Rectal smooth muscle tissue (tissue), 1 donor: Measurements from ENCODE around the gene GAP43.
"Not testable (repeated sequence)": the region's sequence is repeated elsewhere in the genome, so short reads cannot be mapped to it uniquely, and the experiment has no call there.

Experiments used
- H3K27ac ChIP-seq: one replicate; pipeline ENCODE4 v1.7.0; 2013; ENCODE audit warnings: low read depth, low read length, inconsistent platforms
- H3K27me3 ChIP-seq: one replicate; pipeline ENCODE4 v1.7.0; 2013; ENCODE audit warnings: low read length; ENCODE audit not compliant: control insufficient read depth, insufficient read depth
- H3K36me3 ChIP-seq: one replicate; pipeline ENCODE4 v1.7.0; 2013; ENCODE audit warnings: low read length; ENCODE audit not compliant: control insufficient read depth, insufficient read depth
- H3K4me1 ChIP-seq: one replicate; pipeline ENCODE4 v1.7.0; 2013; ENCODE audit warnings: low read length; ENCODE audit not compliant: control insufficient read depth, insufficient read depth
- H3K4me3 ChIP-seq: one replicate; pipeline ENCODE4 v1.7.0; 2013; ENCODE audit warnings: low read length
- H3K9ac ChIP-seq: one replicate; pipeline ENCODE4 v1.7.0; 2013; ENCODE audit warnings: low read length

The GAP43 gene

GRCh38 chr3:115713284-115713683 is 90.0 kb downstream of the GAP43 start:
- H3K4me1 ChIP-seq: no peaks in the 10 kb centered on the region
- H3K4me3 ChIP-seq: no peak overlapping the region
- no peaks in the 10 kb centered on the region for H3K27me3 ChIP-seq
- H3K36me3 ChIP-seq: no peaks in the 10 kb centered on the region
- no peak overlapping the region for H3K9ac ChIP-seq
- no peak overlapping the region for H3K27ac ChIP-seq

GRCh38 chr3:115715241-115715745 is 92.0 kb downstream of the GAP43 start:
- H3K36me3 ChIP-seq: no peaks in the 10 kb centered on the region
- H3K27ac ChIP-seq: no peak overlapping the region
- no peaks in the 10 kb centered on the region for H3K4me1 ChIP-seq
- H3K27me3 ChIP-seq: no peaks in the 10 kb centered on the region
- no peak overlapping the region for H3K4me3 ChIP-seq
- no peak overlapping the region for H3K9ac ChIP-seq

- Histone ChIP-seq H3K36me3 (no peaks in the 10 kb centered on the region), H3K9ac (no peak overlapping the region), H3K27ac (no peak overlapping the region), H3K4me3 (no peak overlapping the region), H3K27me3 (no peaks in the 10 kb centered on the region), H3K4me1 (no peaks in the 10 kb centered on the region)
Observed at GRCh38 chr3:115720983-115721382, 97.7 kb downstream of the GAP43 start.

GRCh38 chr3:115725800-115726199 is 102.5 kb downstream of the GAP43 start:
- H3K36me3 ChIP-seq: no peaks in the 10 kb centered on the region
- H3K4me3 ChIP-seq: no peak overlapping the region
- H3K27ac ChIP-seq: no peak overlapping the region
- H3K27me3 ChIP-seq: no peaks in the 10 kb centered on the region
- no peaks in the 10 kb centered on the region for H3K4me1 ChIP-seq
- no peak overlapping the region for H3K9ac ChIP-seq

- Histone ChIP-seq H3K4me1 (no peaks in the 10 kb centered on the region), H3K27ac (no peak overlapping the region), H3K36me3 (no peaks in the 10 kb centered on the region), H3K27me3 (no peaks in the 10 kb centered on the region), H3K4me3 (no peak overlapping the region), H3K9ac (no peak overlapping the region)
Observed at GRCh38 chr3:115727135-115727534, 103.8 kb downstream of the GAP43 start.

GRCh38 chr3:115728013-115728412 is 104.7 kb downstream of the GAP43 start:
- H3K27me3 ChIP-seq: no peaks in the 10 kb centered on the region
- H3K4me1 ChIP-seq: no peaks in the 10 kb centered on the region

GRCh38 chr3:115736341-115736740 is 113.0 kb downstream of the GAP43 start:
- H3K36me3 ChIP-seq, H3K27ac ChIP-seq, H3K4me1 ChIP-seq, H3K9ac ChIP-seq, H3K4me3 ChIP-seq, H3K27me3 ChIP-seq: not testable (repeated sequence)

More at GRCh38 chr3:115728013-115728412, 104.7 kb downstream of the GAP43 start:
- no peak overlapping the region for H3K9ac ChIP-seq
- no peaks in the 10 kb centered on the region for H3K36me3 ChIP-seq
- H3K27ac ChIP-seq: no peak overlapping the region
- no peak overlapping the region for H3K4me3 ChIP-seq

GRCh38 chr3:115741650-115742049 is 118.3 kb downstream of the GAP43 start:
- Histone ChIP-seq H3K4me1 (no peaks in the 10 kb centered on the region), H3K27me3 (no peaks in the 10 kb centered on the region), H3K27ac (no peak overlapping the region), H3K4me3 (no peak overlapping the region), H3K36me3 (no peaks in the 10 kb centered on the region), H3K9ac (no peak overlapping the region)

- H3K27ac ChIP-seq, H3K27me3 ChIP-seq, H3K36me3 ChIP-seq, H3K4me3 ChIP-seq, H3K9ac ChIP-seq, H3K4me1 ChIP-seq: not testable (repeated sequence)
Observed at GRCh38 chr3:115744516-115744915, 121.2 kb downstream of the GAP43 start.

GRCh38 chr3:115752978-115753377 is 129.7 kb downstream of the GAP43 start:
- H3K27me3 ChIP-seq, H3K27ac ChIP-seq, H3K9ac ChIP-seq, H3K36me3 ChIP-seq, H3K4me3 ChIP-seq, H3K4me1 ChIP-seq: not testable (repeated sequence)

- H3K36me3 ChIP-seq: no peaks in the 10 kb centered on the region
- no peak overlapping the region for H3K4me3 ChIP-seq
- H3K4me1 ChIP-seq: no peaks in the 10 kb centered on the region
Observed at GRCh38 chr3:115758076-115758763, 134.9 kb downstream of the GAP43 start.

GRCh38 chr3:115760716-115761115 is 137.4 kb downstream of the GAP43 start:
- H3K4me1 ChIP-seq: no peaks in the 10 kb centered on the region
- H3K9ac ChIP-seq: no peak overlapping the region
- no peak overlapping the region for H3K27ac ChIP-seq
- no peaks in the 10 kb centered on the region for H3K27me3 ChIP-seq
- no peaks in the 10 kb centered on the region for H3K36me3 ChIP-seq
- no peak overlapping the region for H3K4me3 ChIP-seq

More at GRCh38 chr3:115758076-115758763, 134.9 kb downstream of the GAP43 start:
- Histone ChIP-seq H3K27ac (no peak overlapping the region), H3K27me3 (no peaks in the 10 kb centered on the region), H3K9ac (no peak overlapping the region)

GRCh38 chr3:115761927-115762305 is 138.6 kb downstream of the GAP43 start:
- Histone ChIP-seq H3K36me3 (no peaks in the 10 kb centered on the region), H3K9ac (no peak overlapping the region), H3K27me3 (no peaks in the 10 kb centered on the region), H3K27ac (no peak overlapping the region), H3K4me1 (peaks cover 2% of the 10 kb centered on the region), H3K4me3 (no peak overlapping the region)
